Measurements from ENCODE around the gene MPHOSPH9.

The MPHOSPH9 gene

GRCh38 chr12:123200414-123200813, 32.5 kb downstream of the MPHOSPH9 start:
- no peak for TF ChIP-seq CTCF (IDR thresholded peaks at IDR 0.05; ENCODE audit: control extremely low read depth, extremely low read depth, low read depth, missing control alignments)
- DNase-seq (ENCODE audit: extremely low spot score): no peak
- ChIA-PET CTCF (no interaction called here), POLR2A (no interaction called here)

GRCh38 chr12:123199936-123200335, 33.0 kb downstream of the MPHOSPH9 start:
- DNase-seq (ENCODE audit: extremely low spot score): no peak
- CTCF ChIA-PET: no interaction called here
- POLR2A ChIA-PET: interaction anchor here (0.5 kb wide), 1 partner anchor 224 kb away, joined by 3 read pairs; no protein-coding TSS in a partner anchor
- no peak for TF ChIP-seq CTCF (IDR thresholded peaks at IDR 0.05; ENCODE audit: control extremely low read depth, extremely low read depth, low read depth, missing control alignments)

- DNase-seq (ENCODE audit: extremely low spot score): no peak
- ChIA-PET POLR2A (no interaction called here), CTCF (interaction anchor here (1.2 kb wide), 1 partner anchor 31 kb away, joined by 3 read pairs; no protein-coding TSS in a partner anchor)
- no peak for TF ChIP-seq CTCF (IDR thresholded peaks at IDR 0.05; ENCODE audit: control extremely low read depth, extremely low read depth, low read depth, missing control alignments)
Observed at GRCh38 chr12:123187637-123188036, 45.3 kb downstream of the MPHOSPH9 start.

- TF ChIP-seq CTCF (IDR thresholded peaks at IDR 0.05; ENCODE audit: control extremely low read depth, extremely low read depth, low read depth, missing control alignments): no peak
- CTCF ChIA-PET: interaction anchor here (0.7 to 2.4 kb wide), 5 partner anchors 9 to 19 kb away, joined by 3 to 8 read pairs (median 3); no protein-coding TSS in a partner anchor
- no peak for DNase-seq (ENCODE audit: extremely low spot score)
- POLR2A ChIA-PET: no interaction called here
Observed at GRCh38 chr12:123180171-123180570, 52.8 kb downstream of the MPHOSPH9 start.

GRCh38 chr12:123171967-123172366, 61.0 kb downstream of the MPHOSPH9 start:
- no peak for TF ChIP-seq CTCF (IDR thresholded peaks at IDR 0.05; ENCODE audit: control extremely low read depth, extremely low read depth, low read depth, missing control alignments)
- ChIA-PET CTCF (interaction anchor here (0.6 to 1.6 kb wide), 2 partner anchors 8 to 26 kb away, joined by 3 read pairs; no protein-coding TSS in a partner anchor), POLR2A (no interaction called here)
- no peak for DNase-seq (ENCODE audit: extremely low spot score)

- CTCF ChIA-PET: interaction anchor here (0.8 to 0.9 kb wide), 2 partner anchors 13 to 15 kb away, joined by 3 read pairs; no protein-coding TSS in a partner anchor
- DNase-seq (ENCODE audit: extremely low spot score): no peak
- TF ChIP-seq CTCF (IDR thresholded peaks at IDR 0.05; ENCODE audit: control extremely low read depth, extremely low read depth, low read depth, missing control alignments): no peak
- POLR2A ChIA-PET: interaction anchor here (2.3 kb wide), 1 partner anchor 65 kb away, joined by 5 read pairs; the partner anchor contains the start of gene MPHOSPH9
Observed at GRCh38 chr12:123167329-123167728, 65.6 kb downstream of the MPHOSPH9 start.

Measured in GM10248 (cell line).